ENCODE measurements around the gene DNALI1.
A peak's percentile ranks its signal among the peaks of the same experiment; 100 is the strongest.
"Not testable (repeated sequence)": the region's sequence is repeated elsewhere in the genome, so short reads cannot be mapped to it uniquely, and the experiment has no call there.

The DNALI1 gene

DNA sequence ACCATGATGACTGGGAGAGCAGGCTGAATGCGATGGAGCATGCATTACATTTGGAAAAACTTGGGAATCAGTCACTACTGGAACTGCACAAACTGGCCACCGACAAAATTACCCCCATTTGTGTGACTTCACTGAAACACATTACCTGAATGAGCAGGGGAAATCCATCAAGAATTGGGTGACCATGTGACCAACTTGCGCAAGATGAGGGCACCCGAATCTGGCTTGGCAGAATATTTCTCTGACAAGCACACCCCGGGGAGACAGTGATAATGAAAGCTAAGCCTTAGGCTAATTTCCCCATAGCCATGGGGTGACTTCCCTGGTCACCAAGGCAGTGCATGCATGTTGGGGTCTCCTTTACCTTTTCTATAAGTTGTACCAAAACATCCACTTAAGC, 11.7 kb upstream of the DNALI1 start:
- DNase-seq, result no peak

DNA sequence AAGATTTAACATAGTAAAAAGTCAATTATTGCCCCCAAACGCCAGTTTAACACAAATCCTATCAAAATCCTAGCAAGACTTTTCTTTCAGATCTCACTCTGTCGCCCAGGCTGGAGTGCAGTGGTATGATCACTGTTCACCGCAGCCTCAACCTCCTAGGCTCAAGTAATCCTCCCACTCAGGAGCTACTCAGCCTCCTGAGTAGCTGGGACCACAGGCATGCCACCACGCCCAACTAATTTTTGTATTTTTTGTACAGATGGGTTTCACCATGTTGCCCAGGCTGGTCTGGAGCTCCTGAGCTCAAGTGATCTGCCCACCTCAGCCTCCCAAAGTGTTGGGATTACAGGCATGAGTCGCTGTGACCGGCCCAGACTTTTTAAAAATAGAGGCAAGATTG, 7.4 kb upstream of the DNALI1 start:
- no peak for DNase-seq

DNA sequence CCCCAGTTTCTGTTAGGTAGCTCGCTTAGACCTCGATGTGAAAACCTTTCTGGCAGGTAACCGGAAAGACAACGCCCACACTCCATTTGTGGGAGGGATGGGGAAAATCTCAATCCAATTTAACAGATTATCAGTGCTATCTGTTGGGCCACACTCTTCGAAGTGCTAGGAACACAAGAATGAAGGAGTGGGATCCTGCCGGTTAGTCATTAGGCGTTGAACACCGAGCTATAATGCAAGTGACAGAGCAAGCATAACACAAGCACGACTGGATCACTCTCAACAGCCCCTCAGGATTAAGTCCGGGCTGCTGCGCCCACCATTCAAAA, 3.2 kb upstream of the DNALI1 start:
- no peak for DNase-seq

DNA sequence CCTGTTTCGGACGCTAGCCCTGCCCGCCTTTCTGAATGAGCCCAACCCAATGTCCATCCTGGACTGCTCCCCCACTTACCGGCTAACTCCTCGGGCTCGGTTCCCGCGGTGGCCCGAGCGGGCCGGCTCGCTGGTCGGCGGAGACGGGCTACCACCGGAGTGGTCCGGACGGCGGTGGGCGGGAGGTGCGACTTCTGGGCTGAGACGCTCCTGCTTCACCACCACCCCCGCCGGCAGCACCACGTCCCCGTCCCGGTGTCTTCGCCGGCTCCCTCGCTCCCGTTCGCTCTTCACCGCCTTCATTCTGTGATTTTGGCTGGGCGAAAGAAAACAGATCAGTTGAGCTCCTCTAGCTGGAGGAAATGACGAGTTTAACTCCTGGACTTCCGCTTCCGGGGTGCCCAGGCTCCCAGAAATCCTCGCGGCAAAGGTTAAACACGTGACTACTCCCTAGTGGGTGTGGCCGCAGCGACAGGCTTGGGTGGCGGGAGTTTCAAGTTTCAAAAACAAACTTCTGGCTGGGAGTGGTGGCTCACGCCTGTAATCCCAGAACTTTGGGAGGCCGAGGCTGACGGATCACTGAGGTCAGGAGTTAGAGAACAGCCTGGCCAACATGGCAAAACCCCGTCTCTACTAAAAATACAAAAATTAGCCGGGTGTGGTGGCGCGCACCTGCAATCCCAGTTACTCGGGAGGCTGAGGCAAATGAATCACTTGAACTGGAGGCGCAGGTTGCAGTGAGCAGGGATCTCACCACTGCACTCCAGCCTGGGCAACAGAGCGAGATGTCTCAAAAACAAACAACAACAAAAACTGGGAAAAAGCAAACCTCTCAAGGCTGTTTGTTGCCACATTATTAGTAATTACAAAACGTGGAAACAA, 2.6 kb upstream of the DNALI1 start, which contains the start of gene SNIP1:
Gene SNIP1, minus strand, starts transcription at position 367 of the 882 bp plus-strand sequence. Its CDS starts 64 bp downstream, at position 303.
- peak; percentile 79 for DNase-seq

DNA sequence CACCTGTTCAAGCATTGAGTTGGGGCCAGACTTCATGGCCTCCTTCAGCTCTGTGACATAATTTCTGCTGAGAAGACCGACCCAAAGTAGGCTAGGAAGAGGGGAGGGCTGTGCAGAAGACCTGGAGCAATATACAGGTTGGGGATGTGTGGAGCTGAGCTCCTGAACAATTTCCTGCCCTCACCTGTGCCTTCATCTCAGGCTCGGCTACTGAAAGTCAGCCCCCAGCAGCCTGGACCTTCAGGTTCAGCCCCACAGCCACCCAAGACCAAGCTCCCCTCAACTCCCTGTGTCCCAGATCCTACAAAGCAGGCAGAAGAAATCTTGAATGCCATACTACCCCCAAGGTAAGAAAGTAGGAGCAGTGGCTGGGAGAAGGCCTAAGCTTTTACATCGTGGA, 662 bp downstream of the DNALI1 start:
- DNase-seq, result no peak

DNA sequence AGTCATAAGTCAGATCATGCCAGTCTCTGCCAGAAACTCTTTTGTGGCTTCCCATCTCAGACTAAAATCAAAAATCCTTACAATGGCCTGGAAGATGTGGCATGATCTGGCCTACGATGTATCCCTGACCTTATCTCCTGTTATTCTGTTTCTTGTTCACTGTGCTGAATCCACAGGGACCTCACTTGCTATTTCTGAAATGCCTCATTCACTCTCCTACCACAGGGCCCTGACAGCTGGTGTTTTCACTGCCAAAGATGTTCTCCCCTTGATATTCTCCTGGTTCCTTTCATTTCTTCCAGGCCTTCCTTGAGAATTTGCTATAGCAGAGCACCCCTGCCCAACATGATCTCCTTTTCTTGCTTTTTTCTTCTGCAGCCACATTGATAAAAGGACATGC, 1.7 kb downstream of the DNALI1 start:
- DNase-seq, result no peak

DNA sequence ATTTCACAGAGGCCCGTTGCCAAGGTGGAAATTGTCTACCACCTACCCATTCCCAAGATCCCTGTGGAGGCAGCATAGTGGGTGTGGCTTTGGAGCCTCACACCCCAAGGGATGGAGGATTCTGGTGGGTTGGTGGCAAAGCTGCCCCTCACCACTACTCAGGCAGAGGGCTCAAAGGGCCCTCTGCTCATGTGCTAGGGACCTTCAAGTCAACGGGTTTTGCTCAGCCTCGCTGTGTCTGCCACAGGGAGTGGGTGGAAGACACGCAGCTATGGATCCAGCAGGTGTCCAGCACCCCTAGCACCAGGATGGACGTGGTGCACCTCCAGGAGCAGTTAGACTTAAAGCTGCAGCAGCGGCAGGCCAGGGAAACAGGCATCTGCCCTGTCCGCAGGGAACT, 2.3 kb downstream of the DNALI1 start:
- no peak for DNase-seq

DNA sequence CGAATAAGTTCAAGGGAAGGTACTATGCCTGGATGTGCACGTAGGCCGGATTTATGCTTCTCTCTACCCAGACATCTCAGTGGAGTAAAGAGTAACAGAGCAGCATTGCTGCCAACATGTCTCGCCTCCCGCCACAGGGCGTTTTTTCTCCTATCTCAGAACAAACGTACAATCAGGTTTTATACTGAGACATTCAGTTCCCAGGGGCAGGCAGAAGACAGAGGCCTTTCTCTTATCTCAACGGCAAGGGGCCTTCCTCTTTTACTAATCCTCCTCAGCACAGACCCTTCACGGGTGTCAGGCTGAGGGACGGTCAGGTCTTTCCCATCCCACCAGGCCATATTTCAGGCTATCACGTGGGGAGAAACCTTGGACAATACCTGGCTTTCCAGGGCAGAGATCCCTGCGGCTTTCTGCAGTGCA, 3.2 kb downstream of the DNALI1 start:
- DNase-seq, result not testable (repeated sequence)

DNA sequence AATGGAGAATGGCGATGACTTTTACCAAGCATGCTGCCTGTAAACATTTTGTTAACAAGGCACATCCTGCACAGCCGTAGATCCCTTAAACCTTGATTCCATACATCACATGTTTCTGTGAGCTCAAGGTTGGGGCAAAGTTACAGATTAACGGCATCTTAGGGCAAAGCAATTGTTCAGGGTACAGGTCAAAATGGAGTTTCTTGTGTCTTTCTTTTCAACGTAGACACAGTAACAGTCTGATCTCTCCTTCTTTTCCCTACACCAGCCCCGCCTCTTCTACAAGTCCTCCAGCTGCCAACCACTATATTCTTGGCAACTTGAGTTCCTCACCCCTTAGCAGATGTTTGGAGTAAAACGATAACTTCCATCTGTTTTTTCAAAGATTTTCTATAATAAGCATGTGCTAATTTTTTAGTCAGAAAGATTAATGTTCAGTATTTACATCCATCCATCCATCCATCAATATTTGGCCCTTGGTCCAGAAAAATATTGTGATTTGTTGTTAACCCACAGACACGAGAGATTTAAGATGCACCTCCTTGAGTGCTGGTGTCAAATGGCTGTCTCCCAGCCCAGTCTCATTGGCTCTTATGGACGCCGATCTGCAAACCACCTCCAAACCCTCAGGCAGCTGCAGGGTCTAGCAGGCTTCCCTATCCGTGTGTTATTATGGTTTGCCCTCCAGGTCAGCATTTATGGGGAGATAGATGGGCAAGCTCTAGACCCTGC, 3.8 kb downstream of the DNALI1 start:
- no peak for DNase-seq

DNA sequence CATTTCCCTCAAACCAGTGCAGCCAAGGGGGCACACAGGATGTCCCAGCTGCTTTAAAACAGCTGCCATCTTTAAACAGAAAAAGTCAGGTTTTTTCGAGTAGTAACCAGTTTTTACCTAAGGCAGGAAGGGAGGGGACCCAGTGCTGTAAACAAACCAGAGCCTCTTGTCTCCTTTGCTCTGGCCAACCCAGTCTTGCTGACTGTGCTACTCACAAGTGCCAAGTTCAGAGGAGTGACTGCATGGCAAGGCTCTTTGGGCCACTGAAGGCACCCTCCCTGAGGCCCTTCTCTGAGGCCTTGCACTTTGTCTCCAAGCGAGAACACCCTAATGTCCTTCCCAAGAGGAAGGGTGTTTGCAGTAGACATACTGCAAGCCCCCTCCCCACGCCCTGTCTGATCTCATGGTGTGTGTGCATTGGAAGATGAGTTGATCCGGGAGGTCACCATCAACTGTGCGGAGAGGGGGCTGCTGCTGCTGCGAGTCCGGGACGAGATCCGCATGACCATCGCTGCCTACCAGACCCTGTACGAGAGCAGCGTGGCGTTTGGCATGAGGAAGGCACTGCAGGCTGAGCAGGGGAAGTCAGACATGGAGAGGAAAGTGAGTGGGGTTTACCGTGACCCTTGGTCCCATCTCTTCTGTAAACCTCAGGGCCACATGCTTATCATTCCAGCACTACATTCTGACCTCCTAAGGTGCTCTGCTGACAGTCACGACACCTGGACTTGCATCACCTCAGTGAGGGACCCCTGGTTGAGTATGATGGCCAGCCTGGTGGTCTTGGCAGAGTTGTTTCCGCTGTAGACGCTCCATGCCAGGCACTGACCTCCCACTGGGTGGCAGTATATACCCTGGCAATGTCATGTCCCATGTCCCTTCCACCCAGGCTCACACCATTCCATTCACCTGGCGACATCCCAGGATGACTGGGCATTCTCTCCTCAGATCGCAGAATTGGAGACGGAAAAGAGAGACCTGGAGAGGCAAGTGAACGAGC, 4.7 kb downstream of the DNALI1 start:
- no peak for DNase-seq

DNA sequence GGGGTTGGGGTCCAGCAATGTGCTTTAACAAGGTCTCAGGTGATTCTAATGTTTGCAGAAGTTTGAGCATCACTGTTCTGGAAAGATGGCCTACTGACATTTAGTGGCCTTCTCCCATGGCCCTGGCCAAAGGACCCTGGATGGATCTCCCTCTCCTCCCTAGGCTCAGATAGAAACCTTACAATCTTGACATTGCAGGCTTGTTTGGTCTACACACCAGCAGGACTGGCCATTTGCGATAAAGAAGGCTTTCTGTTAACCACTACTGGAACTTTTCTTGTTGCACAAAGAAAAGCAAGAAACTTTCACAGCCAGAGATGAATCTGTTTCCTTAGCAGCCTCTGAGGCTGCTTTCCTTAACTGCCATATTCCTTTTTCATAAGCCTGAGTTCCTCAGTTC, 6.2 kb downstream of the DNALI1 start:
- DNase-seq, result no peak

DNA sequence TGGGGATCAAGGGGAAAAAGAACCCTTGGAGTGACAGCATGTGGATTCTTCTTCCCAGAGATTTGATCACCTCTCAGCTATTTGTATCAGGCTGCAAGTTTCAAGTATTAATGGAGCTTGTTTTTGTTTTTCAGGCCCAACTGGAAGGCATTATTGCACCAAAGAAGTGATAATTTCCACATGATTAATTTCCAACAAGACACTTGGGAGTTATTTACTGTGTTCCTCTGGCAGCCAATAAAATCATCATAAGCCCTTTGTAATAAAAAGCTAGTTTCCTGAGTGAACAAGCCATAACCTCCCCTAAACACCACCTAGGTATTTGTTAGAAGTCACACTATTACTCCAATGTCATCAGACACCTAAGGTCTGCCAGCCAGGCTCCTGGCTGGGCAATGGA, 8.2 kb downstream of the DNALI1 start:
- DNase-seq, result no peak

DNA sequence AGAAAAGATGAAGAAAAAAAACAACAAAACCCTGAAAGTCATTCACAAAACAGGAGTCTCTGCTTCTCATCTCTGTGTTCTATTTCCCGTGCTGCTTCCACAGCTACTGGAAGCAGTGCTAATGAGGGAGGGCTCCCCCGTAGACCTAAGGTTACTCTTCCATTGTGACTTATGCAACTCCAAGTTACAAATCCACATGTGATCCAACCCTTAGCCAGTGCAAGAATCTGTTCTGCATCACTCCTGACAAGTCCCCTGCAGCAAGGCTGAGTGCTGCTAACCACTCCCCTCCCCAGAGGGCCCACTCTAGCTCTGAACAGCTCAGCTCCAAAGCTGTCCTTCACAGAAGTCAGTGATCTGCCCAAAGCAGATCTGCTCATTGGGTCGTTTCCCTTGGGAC, 10.3 kb downstream of the DNALI1 start:
- no peak for DNase-seq

DNA sequence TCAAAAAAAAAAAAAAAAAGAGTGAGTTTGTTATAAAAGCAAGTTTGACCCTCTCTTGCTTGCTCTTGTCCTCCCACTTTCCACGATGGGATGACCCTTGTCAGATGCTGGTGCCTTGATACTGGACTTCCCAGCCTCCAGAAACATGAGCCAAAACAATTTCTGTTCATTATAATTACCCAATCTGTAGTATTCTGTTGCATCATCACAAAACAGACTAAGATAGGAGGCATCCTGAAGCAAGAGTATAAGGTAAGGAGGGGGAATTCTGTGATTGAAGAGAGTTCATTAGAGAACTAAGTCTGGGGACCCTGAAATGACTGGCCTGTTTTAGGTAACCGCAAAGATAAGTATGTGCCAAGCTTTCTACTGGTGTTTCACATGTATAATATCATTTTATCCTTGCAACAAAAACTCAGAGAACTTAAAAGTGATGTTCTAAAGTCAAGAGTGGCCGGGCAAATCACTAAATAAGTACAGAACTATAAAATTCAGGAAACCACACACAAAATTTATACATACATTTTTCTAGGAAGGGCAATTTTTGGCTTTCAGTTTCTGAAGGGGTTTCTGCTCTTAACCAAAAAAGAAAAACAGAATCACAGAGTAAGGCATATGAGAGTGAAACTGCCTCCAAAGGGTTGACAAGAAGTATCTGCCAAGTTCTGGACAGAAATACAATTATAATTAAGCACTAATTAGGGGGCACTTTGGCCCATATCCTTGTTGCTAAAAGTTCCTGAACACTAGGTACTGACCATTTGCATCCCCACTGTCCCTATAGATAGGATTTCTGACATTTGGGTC, 14.0 kb downstream of the DNALI1 start:
- no peak for DNase-seq

DNA sequence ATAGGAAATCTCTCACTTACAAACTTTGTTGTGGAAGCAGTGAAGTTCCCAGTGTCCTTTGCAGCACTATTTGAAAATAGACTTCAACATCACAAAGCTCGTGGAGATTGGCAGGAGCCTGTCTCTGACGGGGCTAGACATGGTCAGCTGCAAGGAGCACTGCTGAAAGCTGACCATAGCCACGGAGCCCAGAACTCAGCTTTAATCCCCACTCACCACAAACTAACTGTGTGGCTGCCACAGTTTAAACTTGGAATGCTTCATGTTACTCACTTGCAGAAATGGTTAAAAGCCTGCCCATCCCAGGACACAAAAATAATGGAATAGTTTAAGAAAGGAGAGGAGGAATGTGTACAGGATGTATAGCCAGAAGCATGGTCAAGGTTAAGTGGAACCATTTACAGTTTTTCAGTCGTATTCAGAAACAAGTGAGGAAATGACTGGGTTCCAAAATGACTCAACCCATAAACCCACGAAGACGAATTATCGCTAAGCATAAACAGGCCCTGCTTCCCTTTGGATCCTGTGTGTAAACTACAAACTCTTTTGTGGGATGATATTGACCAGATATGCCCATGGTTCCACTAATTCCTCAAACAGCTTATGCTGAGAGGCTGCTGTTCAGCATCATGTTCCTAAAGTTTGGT, 18.2 kb downstream of the DNALI1 start:
- no peak for DNase-seq

DNA sequence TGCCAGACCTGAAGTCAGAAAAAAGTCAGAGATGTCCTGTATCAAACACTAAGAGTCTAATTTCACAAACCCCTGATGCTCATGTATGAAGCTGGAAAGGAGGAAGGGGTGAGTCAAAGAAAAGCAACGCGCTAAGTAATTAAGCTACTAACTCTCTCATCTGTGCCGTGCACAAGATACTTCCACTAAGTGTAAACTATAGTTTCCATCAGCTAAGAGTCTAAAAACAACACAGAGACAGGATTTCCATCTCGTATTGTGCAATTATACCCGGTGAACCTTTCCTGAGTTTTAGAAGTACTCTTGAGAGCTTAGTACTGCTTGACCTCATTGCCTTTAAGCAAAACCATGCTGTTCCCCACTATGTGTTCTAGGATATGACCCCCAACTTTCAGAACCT, 19.0 kb downstream of the DNALI1 start:
- no peak for DNase-seq

DNA sequence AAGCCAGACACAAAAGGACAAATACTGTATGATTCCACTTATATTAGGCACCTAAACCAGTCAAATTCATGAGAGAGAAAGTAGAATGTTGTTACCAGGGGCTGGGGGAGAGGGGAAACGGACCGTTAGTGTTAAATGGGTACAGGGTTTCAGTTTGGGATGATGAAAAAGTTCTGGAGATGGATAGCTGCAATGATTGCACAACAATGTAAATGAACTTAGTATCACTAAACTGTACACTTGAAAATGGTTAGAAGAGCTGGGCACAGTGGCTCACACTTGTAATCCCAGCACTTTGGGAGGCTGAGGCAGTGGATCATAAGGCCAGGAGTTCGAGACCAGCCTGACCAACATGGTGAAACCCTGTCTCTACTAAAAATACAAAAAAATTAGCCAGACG, 27.8 kb downstream of the DNALI1 start:
- not testable (repeated sequence) for DNase-seq

DNA sequence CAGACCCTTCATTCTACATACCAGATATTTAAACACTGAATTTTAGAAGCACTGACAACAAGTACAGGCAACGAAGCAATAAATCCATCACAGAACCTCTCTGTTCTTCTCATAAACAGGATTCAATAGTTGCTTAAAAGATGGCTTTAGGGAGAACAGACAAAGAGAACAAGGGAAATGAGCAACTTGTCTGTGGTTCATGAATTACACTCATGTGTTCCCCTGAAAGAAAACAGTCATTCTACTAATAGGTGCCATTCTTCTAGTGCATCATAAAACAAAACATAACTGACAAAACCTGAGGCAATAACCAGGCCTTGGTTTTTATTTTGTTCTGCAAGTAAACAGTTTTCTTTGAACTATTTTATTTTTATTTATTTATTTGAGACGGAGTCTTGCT, 32.2 kb downstream of the DNALI1 start:
- no peak for DNase-seq

DNA sequence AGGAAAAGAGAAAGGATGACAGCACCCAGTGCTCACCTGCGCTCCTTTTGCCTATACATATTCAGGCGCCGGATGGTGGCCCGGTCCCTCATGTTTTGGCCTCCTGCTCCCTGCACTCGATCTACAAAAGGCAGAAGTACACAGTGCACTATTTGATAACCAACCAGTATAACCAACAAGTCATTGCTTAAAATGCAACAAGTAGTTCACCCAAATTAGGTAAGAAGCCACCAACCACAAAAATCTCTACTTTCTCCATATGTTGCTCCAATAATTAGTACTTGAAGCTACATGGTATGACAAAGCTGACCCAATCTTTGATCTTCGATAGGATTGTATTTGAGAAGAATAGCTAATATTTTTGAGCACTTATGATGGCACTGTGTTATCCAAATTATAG, 37.0 kb downstream of the DNALI1 start:
- DNase-seq, result no peak

DNA sequence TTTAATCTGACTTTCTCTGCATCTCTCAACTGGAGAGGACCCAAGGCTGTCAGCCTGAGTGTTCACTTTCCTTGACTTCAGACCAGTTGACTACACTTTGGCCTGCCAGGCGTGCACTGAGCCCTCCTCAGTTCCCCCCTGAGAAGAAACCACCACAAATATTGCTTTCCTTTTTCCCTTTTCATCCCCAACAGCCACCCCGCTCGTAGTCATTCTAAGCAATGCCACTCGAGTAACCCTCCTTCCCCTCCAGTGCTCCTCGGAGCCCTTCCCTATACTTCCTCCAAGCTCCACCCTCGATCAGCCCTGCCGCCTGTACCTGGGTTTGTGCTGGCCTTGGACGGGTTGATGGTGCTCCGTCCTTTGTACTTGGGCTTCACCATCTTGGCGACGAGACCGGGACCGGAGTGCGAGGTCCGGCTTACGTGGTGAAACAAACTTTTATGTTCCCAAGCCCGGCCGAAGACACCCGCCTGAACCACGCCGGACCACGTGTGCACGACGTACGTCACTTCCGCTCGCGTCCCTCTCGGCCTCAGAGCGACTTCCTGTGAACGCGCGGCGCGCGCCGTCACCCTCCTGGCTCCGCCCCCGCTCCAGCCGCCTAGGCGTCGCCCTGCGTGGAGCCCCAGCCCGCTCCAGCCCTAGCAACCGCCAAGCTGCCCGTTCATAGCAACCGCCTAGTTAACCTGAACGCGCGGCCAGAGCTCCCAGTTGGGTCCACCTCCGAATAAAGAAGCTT, 38.9 kb downstream of the DNALI1 start, which contains the start of gene GNL2:
Gene GNL2, minus strand, starts transcription at position 498 of the 742 bp plus-strand sequence. Its CDS starts 115 bp downstream, at position 383.
- peak; percentile 91 for DNase-seq

Data from right kidney (tissue), 1 donor.